Heart left ventricle (tissue), 16 donors: ENCODE results near the gene TPD52L2. TPM values are rescaled to one million over a fixed set of nuclear protein-coding genes. Genes with fewer than 3 reads are reported as not detected.

Experiments
- ATAC-seq, 4 donors: fragments of 200-7000 bp; cut with Tn5 transposase; one replicate each; pipeline ENCODE4 v1.9.1; 2020 to 2022; ENCODE audit warnings: moderate library complexity in 4 of 4, mild to moderate bottlenecking in 3 of 4, moderate number of reproducible peaks in 1 of 4
- DNase-seq, 5 donors: peaks; one replicate each; pipeline ENCODE4 v3.0.0-alpha.2; 2020
- H3K27ac ChIP-seq, 12 donors: fragments of 200-600 bp; sonication (generic) in 4 of 12; one replicate each; pipeline versions ENCODE4 v1.5.0 to v1.8.0; 2016 to 2022; ENCODE audit warnings: mild to moderate bottlenecking in 2 of 12
- H3K27me3 ChIP-seq, 9 donors: fragments of 200-600 bp; sonication (generic) in 2 of 9; one replicate each; pipeline versions ENCODE4 v1.5.1 to v1.8.0; 2016 to 2022; ENCODE audit warnings: mild to moderate bottlenecking in 3 of 9
- H3K36me3 ChIP-seq, 9 donors: fragments of 200-600 bp; sonication (generic) in 2 of 9; one replicate each; pipeline versions ENCODE4 v1.5.0 to v1.8.0; 2018 to 2022; ENCODE audit warnings: mild to moderate bottlenecking in 2 of 9
- H3K4me1 ChIP-seq, 12 donors: fragments of 200-600 bp; sonication (generic) in 4 of 12; one replicate each; pipeline versions ENCODE4 v1.5.0 to v1.8.0; 2016 to 2022; ENCODE audit warnings: mild to moderate bottlenecking in 3 of 12
- H3K4me3 ChIP-seq, 12 donors: fragments of 200-600 bp; sonication (generic) in 4 of 12; one replicate each; pipeline versions ENCODE4 v1.5.0 to v1.8.0; 2017 to 2022; ENCODE audit warnings: mild to moderate bottlenecking in 9 of 12, moderate library complexity in 4 of 12
- H3K9me3 ChIP-seq, 12 donors: fragments of 200-600 bp; sonication (generic) in 4 of 12; one replicate each; pipeline versions ENCODE4 v1.5.0 to v1.8.0; 2016 to 2022; ENCODE audit warnings: mild to moderate bottlenecking in 1 of 12
- POLR2A ChIP-seq, 2 donors: fragments of 450-650 bp; IDR thresholded peaks; one replicate each; pipeline ENCODE4 v1.6.1; 2017; ENCODE audit warnings: antibody characterized with exemption in 2 of 2, mild to moderate bottlenecking in 2 of 2, moderate library complexity in 2 of 2
- WGBS, 4 donors: extraction: QIAGEN DNeasy Blood & Tissue Kit in 2 of 4; methylation state at CpG; one replicate each; pipeline versions ENCODE4 v1.1.5 to v1.1.7; 2013 to 2018; 5-methylcytosine and 5-hydroxymethylcytosine counted together
- intact Hi-C, 10 donors: fragments of 100-400 bp; cut with DNase I; formaldehyde crosslinking; loops; one replicate each; pipeline versions ENCODE4 v1.11.1 to v1.14.2; 2022
- polyA plus RNA-seq, 2 donors: library from polyadenylated mRNA; stranded (reverse); fragments of 200-250 nt; gene quantifications; one replicate each; pipeline ENCODE4 v1.2.3, GENCODE V29; 2013
- total RNA-seq, 9 donors: library from RNA; depleted of rRNA in 2 of 9; stranded (reverse); fragments of >200 nt in 2 of 9; fragmentation: NEBNext Ultra II Directional in 3 of 9; extraction: Animal tissue kit (Norgen Biotek cat#: 25700) in 3 of 9; gene quantifications; one replicate each; pipeline versions ENCODE4 v1.1.0 to v1.2.4, GENCODE V29; 2016 to 2023
- TF ChIP-seq, protein P1 (sequence below), 12 donors: fragments of 200-600 bp; sonication (generic) in 4 of 12; IDR thresholded peaks; one replicate each; pipeline versions ENCODE4 v1.5.0 to v1.8.0; 2018 to 2022; ENCODE audit warnings: antibody characterized with exemption in 12 of 12, mild to moderate bottlenecking in 5 of 12
- donor health status: ischemic (EF 13 %, LVEDD 7.1; RV severe dilation, severe dysfunction).
- donor health status: healthy with polysubstance abuse.
- donor health status: DM: no; HTN: yes; CAD: no.
- donor health status: DM: no; HTN: no; CAD: no.
- donor health status: ischemic (EF 25% LVEDD 6.9; RV normal size, moderate dysfunction).
- donor health status: ischemic (EF 25% LVEDD 5.7; RV mildly dilated, moderate dysfunction).
- donor health status: healthy.
- donor health status: DM: yes; HTN: yes; CAD: no.
- donor health status: ischemic (EF 35%, LVEDD 5.7; RV mildly dilated, moderate dysfunction).
- donor health status: nonischemic (EF 11% LVEDD 7.7; RV severe dilation, severe dysfunction).
- donor health status: DM: yes; HTN: yes; CAD: no.
- donor health status: PGD.
- donor health status: ischemic (EF 29% LVEDD 5.4; RV normal size, mild dysfunction).
- donor health status: nonischemic (EF 23%, LVEDD 6.1; RV moderate dilation, normal function).

Gene TPD52L2
- total and polyA plus RNA-seq, 11 donors = 44.4 to 179 (median 72.2) TPM

DNA sequence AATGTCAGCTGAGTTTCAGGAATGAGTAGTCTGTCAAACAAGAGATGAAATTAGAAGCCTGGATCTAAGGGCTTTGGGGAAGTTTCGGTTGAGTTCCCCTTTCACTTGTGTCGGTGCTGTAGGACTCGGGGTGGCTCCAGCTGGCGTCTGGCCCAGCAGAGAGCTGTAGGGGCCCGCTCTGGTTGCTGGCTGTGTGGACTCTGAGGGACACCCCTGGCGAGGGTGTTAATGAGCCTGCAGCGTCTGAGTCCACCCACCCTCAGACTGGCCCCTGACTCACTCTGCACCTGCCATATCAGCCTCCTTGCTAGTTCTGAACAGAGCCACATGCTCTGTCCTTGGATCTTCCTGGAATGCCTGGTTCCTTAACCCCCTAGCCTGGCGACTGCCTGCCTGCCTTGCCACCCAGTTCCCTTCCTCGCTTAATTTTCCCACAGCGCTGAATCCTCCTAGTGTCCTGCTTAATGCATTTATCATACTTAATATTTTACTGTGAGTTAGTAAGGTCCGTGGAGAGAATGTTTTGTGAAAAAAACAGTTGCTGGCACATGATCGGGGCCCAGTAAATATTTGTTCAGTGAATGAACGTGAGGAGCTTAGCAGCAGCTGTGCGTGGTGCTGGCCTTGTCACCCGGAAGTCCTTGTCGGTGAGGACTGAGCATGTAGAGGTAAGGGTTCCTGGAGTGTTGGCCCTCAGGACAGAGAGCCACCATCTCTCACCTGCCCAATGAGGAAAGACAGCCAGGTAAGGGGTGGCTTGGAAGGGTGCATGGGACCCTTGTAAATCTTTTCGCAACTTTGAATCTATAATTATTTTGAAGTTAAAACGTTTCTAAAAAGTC is 31.4 kb downstream of the TPD52L2 start:
- intact Hi-C loops = loop anchor here in 3 of 10 donors (5.0 to 10.0 kb wide), 2 partner anchors 76 to 168 kb away; partner anchors contain the start of gene TCEA2 (in 1 of the 3)
- 14 to 18% (median 16%) methylated on average over 17 to 18 of the region's 18 CpGs for WGBS, 4 donors
- Histone ChIP-seq H3K4me1 (peaks cover 10 to 64% (median 46%) of the 10 kb centered on the region in 12 donors), H3K4me3 (peak overlapping the region in 11 of 12 donors; percentile 47 to 80 (median 68)), H3K36me3 (peaks cover 0 to 26% (median 3%) of the 10 kb centered on the region in 9 donors), H3K27ac (peak overlapping the region; percentile 42 to 96 (median 80)), H3K9me3 (no peaks in the 10 kb centered on the region), H3K27me3 (no peaks in the 10 kb centered on the region)
- TF ChIP-seq POLR2A (IDR thresholded peaks at IDR 0.05) = no peak
- TF ChIP-seq, protein P1, sequence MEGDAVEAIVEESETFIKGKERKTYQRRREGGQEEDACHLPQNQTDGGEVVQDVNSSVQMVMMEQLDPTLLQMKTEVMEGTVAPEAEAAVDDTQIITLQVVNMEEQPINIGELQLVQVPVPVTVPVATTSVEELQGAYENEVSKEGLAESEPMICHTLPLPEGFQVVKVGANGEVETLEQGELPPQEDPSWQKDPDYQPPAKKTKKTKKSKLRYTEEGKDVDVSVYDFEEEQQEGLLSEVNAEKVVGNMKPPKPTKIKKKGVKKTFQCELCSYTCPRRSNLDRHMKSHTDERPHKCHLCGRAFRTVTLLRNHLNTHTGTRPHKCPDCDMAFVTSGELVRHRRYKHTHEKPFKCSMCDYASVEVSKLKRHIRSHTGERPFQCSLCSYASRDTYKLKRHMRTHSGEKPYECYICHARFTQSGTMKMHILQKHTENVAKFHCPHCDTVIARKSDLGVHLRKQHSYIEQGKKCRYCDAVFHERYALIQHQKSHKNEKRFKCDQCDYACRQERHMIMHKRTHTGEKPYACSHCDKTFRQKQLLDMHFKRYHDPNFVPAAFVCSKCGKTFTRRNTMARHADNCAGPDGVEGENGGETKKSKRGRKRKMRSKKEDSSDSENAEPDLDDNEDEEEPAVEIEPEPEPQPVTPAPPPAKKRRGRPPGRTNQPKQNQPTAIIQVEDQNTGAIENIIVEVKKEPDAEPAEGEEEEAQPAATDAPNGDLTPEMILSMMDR (IDR thresholded peaks at IDR 0.05) = no peak
- DNase-seq (peak in 4 of 5 donors; percentile 46 to 75 (median 56)), ATAC-seq (peak in 3 of 4 donors; percentile 14)

GRCh38 chr20:63897978-63898561 is 33.0 kb downstream of the TPD52L2 start:
- Histone ChIP-seq H3K9me3 (no peaks in the 10 kb centered on the region), H3K27ac (peak overlapping the region in 2 of 12 donors; percentile 32 to 43), H3K27me3 (no peaks in the 10 kb centered on the region), H3K4me3 (no peak overlapping the region), H3K4me1 (peaks cover 10 to 80% (median 48%) of the 10 kb centered on the region in 12 donors), H3K36me3 (peaks cover 0 to 22% (median 0%) of the 10 kb centered on the region in 9 donors)
- DNase-seq (no peak), ATAC-seq (no peak)
- WGBS, 4 donors = 80 to 92% (median 84%) methylated on average over 6 of the region's 6 CpGs
- intact Hi-C loops = loop anchor here in 3 of 10 donors (5.0 to 10.0 kb wide), 2 partner anchors 74 to 167 kb away; partner anchors contain the start of gene TCEA2 (in 1 of the 3)
- no peak for TF ChIP-seq POLR2A (IDR thresholded peaks at IDR 0.05)
- TF ChIP-seq, protein P1 (IDR thresholded peaks at IDR 0.05) = no peak

DNA sequence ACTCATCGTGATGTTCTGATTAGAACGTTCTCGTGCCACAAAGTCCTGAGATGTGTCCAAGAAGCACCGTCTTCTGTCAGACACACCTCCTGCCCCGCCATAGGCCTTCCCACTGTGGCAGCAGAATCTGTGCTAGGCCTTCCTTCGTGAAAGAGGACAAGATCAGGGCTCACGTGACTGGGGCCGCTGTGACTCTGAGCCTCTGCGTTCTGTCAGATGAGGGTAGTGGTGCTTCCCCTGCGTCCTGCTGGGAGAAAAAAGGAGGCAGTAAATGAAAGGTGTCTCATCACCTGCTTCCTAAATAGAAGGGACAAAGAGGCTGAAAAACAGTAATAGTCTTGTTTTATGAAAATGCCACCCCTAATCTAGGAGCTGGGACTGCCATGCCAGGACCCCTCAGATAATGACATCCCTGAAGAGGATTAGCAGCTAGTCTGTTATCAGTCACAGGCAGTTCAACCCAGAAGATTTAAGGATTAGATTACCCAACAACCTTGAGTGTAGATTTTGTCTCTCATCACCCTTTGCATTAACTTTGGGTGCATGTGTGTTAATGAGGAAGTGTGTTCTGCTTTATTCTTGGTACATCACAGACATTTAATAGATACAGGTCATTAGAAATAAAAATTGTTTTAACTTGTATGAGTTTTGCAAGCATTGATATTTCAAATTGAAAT is 34.0 kb downstream of the TPD52L2 start:
- WGBS, 4 donors = 49 to 62% (median 57%) methylated on average over 10 of the region's 10 CpGs
- TF ChIP-seq, protein P1 (IDR thresholded peaks at IDR 0.05) = no peak
- no peak for TF ChIP-seq POLR2A (IDR thresholded peaks at IDR 0.05)
- Histone ChIP-seq H3K4me1 (peaks cover 10 to 86% (median 47%) of the 10 kb centered on the region in 12 donors), H3K36me3 (peaks cover 0 to 22% (median 0%) of the 10 kb centered on the region in 9 donors), H3K9me3 (no peaks in the 10 kb centered on the region), H3K27me3 (no peaks in the 10 kb centered on the region), H3K27ac (peak overlapping the region in 3 of 12 donors; percentile 19 to 43 (median 32)), H3K4me3 (no peak overlapping the region)
- intact Hi-C loops = loop anchor here in 3 of 10 donors (5.0 to 10.0 kb wide), 2 partner anchors 73 to 166 kb away; partner anchors contain the start of gene TCEA2 (in 1 of the 3)
- DNase-seq (peak in 1 of 5 donors; percentile 50), ATAC-seq (no peak)
